A673 (cell line): ENCODE data around the gene SCARF1. TPM values are rescaled to one million over a fixed set of nuclear protein-coding genes. Genes with fewer than 3 reads are reported as not detected.

Experiments used
- BruUV-seq: library from RNA; stranded (reverse); fragments of 400-500 nt; replicated peaks from 2 replicates; lab custom pipeline; 2021; lab: Mats Ljungman, UMichigan
- CTCF ChIA-PET: fragments of 300-600 bp; sonication (Branson Sonifier 250); formaldehyde crosslinking; loops from one replicate; lab custom pipeline; 2022; ENCODE audit warnings: antibody characterized with exemption; lab: Charles Lee
- POLR2A ChIA-PET: fragments of 300-600 bp; sonication (Branson Sonifier 250); formaldehyde crosslinking; loops from one replicate; lab custom pipeline; 2022; ENCODE audit warnings: antibody characterized with exemption; ENCODE audit not compliant: low non-redundant PET; lab: Charles Lee
- DNase-seq: peaks from one replicate; pipeline ENCODE4 v3.0.0-alpha.2; 2015; ENCODE audit warnings: low spot score
- H3K27ac ChIP-seq: fragments of 200-600 bp; sonication (generic); 2 replicates; pipeline ENCODE4 v1.5.1; 2016; ENCODE audit warnings: mixed run types, low read depth, mild to moderate bottlenecking, mixed read lengths, antibody characterized with exemption, low read length; ENCODE audit not compliant: poor library complexity, severe bottlenecking
- H3K27me3 ChIP-seq: fragments of 200-600 bp; sonication (generic); replicated peaks from 2 replicates; pipeline ENCODE4 v1.6.1; 2017; ENCODE audit warnings: mixed run types, low read depth, mild to moderate bottlenecking, mixed read lengths, antibody characterized with exemption, low read length; ENCODE audit not compliant: insufficient read depth, poor library complexity
- H3K36me3 ChIP-seq: fragments of 200-600 bp; sonication (generic); 2 replicates; pipeline ENCODE4 v1.6.1; 2016; ENCODE audit warnings: mixed run types, mild to moderate bottlenecking, mixed read lengths, antibody characterized with exemption, low read length; ENCODE audit not compliant: insufficient read depth, poor library complexity, severe bottlenecking
- H3K4me1 ChIP-seq: fragments of 200-600 bp; sonication (generic); 2 replicates; pipeline ENCODE4 v1.6.1; 2017; ENCODE audit warnings: mixed run types, mild to moderate bottlenecking, mixed read lengths, antibody characterized with exemption, low read length; ENCODE audit not compliant: insufficient read depth, poor library complexity, severe bottlenecking
- H3K4me3 ChIP-seq: fragments of 200-600 bp; sonication (generic); 2 replicates; pipeline ENCODE4 v1.5.1; 2016; ENCODE audit warnings: low read depth, mixed run types, mild to moderate bottlenecking, mixed read lengths, low read length; ENCODE audit not compliant: poor library complexity, severe bottlenecking
- H3K9me3 ChIP-seq: fragments of 200-600 bp; sonication (generic); 2 replicates; pipeline ENCODE4 v1.6.1; 2016; ENCODE audit warnings: mixed run types, low read depth, mild to moderate bottlenecking, mixed read lengths, antibody characterized with exemption, low read length; ENCODE audit not compliant: poor library complexity, severe bottlenecking
- EZH2 ChIP-seq: fragments of 200-600 bp; sonication (generic); IDR thresholded peaks from 2 replicates; pipeline ENCODE4 v1.6.1; 2017; ENCODE audit warnings: borderline replicate concordance, low read depth, mild to moderate bottlenecking, mixed read lengths, antibody characterized with exemption, low read length; ENCODE audit not compliant: poor library complexity, severe bottlenecking
- intact Hi-C: fragments of 100-400 bp; cut with micrococcal nuclease; formaldehyde crosslinking; loops from one replicate; pipeline ENCODE4 v1.10.0; 2022; ENCODE audit not compliant: unreplicated experiment
- total RNA-seq: library from RNA; stranded (reverse); gene quantifications from 2 replicates; pipeline ENCODE4 v1.2.3, GENCODE V29; 2021
- TF ChIP-seq, protein P1 (sequence below): fragments of 300-800, 200-600 bp; sonication (generic); conservative IDR thresholded peaks from 2 replicates; pipeline ENCODE4 v1.5.1; 2017; ENCODE audit warnings: low read depth, mild to moderate bottlenecking, antibody characterized with exemption, low read length, moderate library complexity, mixed read lengths

SCARF1 gene
- total RNA-seq, 1 experiment from 2014 or later: not detected

DNA sequence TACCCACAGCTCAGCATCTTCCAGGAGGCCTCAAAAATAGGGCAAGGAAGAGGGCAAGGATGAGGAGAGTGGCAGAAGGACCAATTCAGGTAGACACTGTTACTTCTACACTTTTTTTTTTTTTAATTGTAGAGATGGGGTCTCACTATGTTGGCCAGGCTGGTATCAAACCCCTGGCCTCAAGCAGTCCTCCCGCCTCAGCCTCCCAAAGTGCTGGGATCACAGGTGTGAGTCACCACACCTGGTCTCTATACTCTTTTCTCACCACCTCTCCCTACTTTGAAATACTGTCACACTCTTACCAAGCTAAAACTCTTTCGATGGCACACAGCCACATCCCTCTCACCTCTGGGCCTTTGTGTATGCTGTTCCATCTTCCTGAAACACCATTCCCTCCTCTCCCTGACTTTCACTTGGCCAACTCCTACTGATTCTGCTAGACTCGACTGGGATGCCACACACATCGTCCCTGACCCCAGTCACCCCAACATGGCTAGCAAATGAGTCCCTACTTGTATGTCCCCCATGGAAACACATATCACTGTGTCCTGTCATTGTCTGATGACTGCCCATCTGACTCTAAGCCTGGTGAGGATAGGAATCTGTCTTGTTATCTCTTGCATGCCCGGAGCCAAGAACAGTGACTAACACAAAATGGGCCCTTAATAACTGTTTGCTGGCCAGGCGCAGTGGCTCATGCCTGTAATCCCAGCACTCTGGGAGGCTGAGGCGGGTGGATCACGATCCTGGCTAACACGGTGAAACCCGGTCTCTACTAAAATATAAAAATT lies 9.7 kb downstream of the SCARF1 start:
- intact Hi-C loops: no loop called here
- no peaks in the 10 kb centered on the region for H3K4me1 ChIP-seq
- H3K4me3 ChIP-seq: no peak overlapping the region
- no peaks in the 10 kb centered on the region for H3K9me3 ChIP-seq
- BruUV-seq: no TSS peak
- H3K27me3 ChIP-seq: no peaks in the 10 kb centered on the region
- no peak overlapping the region for H3K27ac ChIP-seq
- CTCF ChIA-PET: no interaction called here
- DNase-seq: no peak
- POLR2A ChIA-PET: interaction anchor here (0.6 kb wide), 1 partner anchor 8 kb away, joined by 11 read pairs; no protein-coding TSS in a partner anchor
- TF ChIP-seq EZH2: no peak
- TF ChIP-seq, protein P1, sequence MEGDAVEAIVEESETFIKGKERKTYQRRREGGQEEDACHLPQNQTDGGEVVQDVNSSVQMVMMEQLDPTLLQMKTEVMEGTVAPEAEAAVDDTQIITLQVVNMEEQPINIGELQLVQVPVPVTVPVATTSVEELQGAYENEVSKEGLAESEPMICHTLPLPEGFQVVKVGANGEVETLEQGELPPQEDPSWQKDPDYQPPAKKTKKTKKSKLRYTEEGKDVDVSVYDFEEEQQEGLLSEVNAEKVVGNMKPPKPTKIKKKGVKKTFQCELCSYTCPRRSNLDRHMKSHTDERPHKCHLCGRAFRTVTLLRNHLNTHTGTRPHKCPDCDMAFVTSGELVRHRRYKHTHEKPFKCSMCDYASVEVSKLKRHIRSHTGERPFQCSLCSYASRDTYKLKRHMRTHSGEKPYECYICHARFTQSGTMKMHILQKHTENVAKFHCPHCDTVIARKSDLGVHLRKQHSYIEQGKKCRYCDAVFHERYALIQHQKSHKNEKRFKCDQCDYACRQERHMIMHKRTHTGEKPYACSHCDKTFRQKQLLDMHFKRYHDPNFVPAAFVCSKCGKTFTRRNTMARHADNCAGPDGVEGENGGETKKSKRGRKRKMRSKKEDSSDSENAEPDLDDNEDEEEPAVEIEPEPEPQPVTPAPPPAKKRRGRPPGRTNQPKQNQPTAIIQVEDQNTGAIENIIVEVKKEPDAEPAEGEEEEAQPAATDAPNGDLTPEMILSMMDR: no peak
- no peaks in the 10 kb centered on the region for H3K36me3 ChIP-seq

DNA sequence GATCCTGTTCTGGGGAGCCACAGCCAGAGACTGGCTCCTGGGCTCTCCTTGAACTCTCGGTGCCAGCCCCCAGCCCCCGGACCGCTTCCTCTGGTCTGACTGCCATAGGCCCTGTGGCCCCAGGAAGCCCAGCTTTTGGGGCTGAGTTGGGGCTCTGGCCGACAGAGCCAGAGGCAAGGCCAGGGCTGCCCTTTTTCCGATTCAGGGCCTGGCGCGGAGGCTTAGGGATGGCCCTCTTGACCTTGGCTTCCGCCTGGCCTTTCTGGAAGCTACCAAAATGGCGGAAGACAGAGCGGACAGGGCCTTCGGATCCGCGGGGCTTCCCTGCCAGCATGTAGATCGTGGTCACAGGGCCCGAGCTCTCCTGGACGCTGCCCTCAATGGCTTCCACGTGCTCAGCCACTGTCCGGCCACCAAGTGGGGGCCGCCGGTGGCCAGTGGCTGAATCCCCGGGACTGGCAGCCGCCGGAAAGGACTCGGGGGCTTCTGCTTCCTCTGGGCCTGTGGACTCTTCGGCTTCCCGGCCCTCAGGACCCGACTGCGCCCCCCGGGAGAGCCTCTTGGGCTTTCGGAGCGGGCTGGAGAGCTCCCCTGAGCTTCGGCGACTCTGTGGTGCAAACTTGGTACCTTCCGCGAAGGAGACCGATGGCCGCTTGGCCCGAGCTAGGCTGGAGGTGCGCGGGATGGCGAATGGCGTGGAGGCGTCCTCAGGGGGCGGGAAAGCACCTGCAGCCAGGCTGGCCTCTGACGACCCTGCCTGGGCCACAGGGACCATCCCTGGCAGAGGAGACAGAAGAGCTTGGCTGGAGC lies 10.5 kb downstream of the SCARF1 start:
- intact Hi-C loops: no loop called here
- H3K4me1 ChIP-seq: no peaks in the 10 kb centered on the region
- BruUV-seq: no TSS peak
- H3K27me3 ChIP-seq: peaks cover 7% of the 10 kb centered on the region
- ChIA-PET CTCF (no interaction called here), POLR2A (interaction anchor here (0.6 kb wide), 1 partner anchor 7 kb away, joined by 11 read pairs; no protein-coding TSS in a partner anchor)
- H3K9me3 ChIP-seq: no peaks in the 10 kb centered on the region
- H3K27ac ChIP-seq: no peak overlapping the region
- H3K4me3 ChIP-seq: no peak overlapping the region
- H3K36me3 ChIP-seq: no peaks in the 10 kb centered on the region
- no peak for TF ChIP-seq EZH2
- TF ChIP-seq, protein P1: no peak
- no peak for DNase-seq

DNA sequence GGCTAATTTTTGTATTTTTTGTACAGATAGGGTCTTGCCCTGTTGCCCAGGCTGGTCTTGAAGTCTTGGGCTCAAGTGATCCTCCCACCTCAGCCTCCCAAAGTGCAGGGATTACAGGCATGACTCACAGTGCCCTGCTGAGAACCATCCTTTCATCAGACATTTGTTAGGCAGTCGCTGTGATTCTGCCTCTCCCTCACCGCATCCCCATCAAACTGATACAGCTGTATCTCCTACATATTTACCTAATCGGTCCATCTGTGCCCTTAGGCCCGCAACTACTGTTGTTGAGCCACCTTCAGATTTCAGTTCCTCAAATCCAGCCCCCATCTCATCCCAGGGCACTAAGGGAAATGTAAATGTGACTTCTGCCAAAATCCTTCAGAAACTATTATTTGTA lies 14.9 kb downstream of the SCARF1 start:
- no TSS peak for BruUV-seq
- TF ChIP-seq EZH2: no peak
- TF ChIP-seq, protein P1: no peak
- POLR2A ChIA-PET: no interaction called here
- CTCF ChIA-PET: interaction anchor here (0.5 kb wide), 1 partner anchor 57 kb away, joined by 4 read pairs; no protein-coding TSS in a partner anchor
- peaks cover 36% of the 10 kb centered on the region for H3K27me3 ChIP-seq
- peaks cover 9% of the 10 kb centered on the region for H3K4me1 ChIP-seq
- H3K9me3 ChIP-seq: no peaks in the 10 kb centered on the region
- H3K36me3 ChIP-seq: no peaks in the 10 kb centered on the region
- no peak overlapping the region for H3K27ac ChIP-seq
- no peak overlapping the region for H3K4me3 ChIP-seq
- peak; percentile 62 for DNase-seq
- intact Hi-C loops: no loop called here
